ENCODE data around the gene NBEA. TPM values are rescaled to one million over a fixed set of nuclear protein-coding genes. Genes with fewer than 3 reads are reported as not detected.

Gene NBEA
- total RNA-seq, 1 experiment from 2014 or later = 1.9 TPM

- DNase-seq (ENCODE audit: low read depth) = no peak
Observed at GRCh38 chr13:35706721-35707120, 764.7 kb downstream of the NBEA start.

DNA sequence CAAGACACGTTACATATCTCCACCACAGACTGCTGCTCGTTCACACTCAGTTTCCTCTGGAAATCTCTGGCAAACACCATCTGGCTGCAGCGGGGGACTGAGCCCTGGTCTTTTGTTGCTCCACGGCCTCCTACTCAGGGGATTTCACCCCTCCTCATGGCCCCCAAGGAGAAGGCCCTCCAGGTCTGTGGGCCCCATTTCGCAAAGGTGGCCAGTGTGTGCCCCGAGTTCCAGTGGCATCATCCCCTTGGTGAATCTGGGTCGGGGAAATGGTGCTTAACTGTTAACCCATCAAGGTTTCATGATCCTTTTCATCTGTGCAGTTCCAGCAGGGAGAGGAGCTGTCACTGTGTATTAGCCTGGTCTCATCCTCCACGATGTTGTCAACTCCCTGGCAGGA is 769.8 kb downstream of the NBEA start:
- no peak for DNase-seq (ENCODE audit: low read depth)

GRCh38 chr13:35712907-35713761 is 771.1 kb downstream of the NBEA start:
- no peak for DNase-seq (ENCODE audit: low read depth)

DNA sequence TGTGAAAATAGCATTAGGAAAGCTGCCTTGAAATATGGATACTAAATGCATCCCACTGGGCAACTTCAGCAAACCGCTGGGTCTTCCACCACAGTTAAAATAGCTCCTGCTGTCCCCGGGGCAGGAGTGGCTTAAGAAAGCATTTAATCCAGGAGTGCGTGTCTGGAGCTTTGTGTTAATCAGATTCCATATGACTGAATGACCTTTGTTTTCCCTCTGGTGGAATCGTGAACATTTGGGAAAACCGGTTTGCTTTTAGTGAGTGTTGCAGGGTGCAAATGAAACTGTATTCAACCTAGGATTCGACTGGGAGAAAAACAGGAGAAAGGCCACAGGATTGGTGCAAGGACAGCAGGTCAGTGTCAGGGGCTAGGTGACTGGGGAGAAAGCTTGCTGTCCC is 772.1 kb downstream of the NBEA start:
- no peak for DNase-seq (ENCODE audit: low read depth)

GRCh38 chr13:35714588-35715377 is 772.7 kb downstream of the NBEA start:
- DNase-seq (ENCODE audit: low read depth) = no peak

DNA sequence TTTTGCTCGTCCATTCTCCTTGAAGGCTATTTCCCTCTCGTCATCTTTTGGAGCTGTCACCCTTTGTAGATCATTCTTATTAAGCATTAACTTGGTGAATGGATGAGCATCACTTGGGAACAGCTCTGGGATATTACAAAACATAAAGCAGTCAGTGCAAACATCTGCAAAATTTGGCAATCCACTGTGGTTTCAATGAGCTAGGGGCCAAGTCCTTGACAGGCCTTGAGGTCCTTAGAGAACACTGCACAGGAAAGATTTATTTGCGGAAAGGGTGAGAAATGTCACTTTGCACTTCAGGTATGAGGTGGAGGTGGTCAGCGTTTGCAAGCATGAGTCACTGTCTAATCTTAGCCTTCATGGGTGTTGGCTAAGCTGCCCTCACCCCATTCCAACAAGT is 774.1 kb downstream of the NBEA start:
- no peak for DNase-seq (ENCODE audit: low read depth)

DNA sequence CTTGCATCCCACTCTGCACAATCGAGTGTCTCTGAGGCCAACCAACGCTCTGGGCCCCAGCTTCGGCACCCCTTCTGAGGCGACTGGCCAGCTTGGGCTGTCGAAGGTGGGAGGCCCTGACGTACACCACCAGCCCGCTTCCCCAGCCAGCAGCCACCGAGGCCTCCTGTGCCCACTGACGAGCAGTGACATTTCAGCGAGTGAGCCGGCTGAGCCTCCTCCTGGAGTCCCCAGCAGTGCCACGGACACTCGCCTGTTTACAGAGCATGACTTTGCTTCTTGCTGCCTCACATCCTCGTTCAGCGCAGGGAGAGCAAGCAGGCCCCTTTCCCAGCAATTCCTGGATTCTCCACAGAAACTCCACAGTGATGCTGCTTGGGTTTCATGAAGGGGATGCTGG is 774.7 kb downstream of the NBEA start:
- DNase-seq (ENCODE audit: low read depth) = no peak

GRCh38 chr13:35718084-35718483 is 776.0 kb downstream of the NBEA start:
- DNase-seq (ENCODE audit: low read depth) = no peak

- DNase-seq (ENCODE audit: low read depth) = no peak
Observed at GRCh38 chr13:35720290-35720689, 778.2 kb downstream of the NBEA start.

DNA sequence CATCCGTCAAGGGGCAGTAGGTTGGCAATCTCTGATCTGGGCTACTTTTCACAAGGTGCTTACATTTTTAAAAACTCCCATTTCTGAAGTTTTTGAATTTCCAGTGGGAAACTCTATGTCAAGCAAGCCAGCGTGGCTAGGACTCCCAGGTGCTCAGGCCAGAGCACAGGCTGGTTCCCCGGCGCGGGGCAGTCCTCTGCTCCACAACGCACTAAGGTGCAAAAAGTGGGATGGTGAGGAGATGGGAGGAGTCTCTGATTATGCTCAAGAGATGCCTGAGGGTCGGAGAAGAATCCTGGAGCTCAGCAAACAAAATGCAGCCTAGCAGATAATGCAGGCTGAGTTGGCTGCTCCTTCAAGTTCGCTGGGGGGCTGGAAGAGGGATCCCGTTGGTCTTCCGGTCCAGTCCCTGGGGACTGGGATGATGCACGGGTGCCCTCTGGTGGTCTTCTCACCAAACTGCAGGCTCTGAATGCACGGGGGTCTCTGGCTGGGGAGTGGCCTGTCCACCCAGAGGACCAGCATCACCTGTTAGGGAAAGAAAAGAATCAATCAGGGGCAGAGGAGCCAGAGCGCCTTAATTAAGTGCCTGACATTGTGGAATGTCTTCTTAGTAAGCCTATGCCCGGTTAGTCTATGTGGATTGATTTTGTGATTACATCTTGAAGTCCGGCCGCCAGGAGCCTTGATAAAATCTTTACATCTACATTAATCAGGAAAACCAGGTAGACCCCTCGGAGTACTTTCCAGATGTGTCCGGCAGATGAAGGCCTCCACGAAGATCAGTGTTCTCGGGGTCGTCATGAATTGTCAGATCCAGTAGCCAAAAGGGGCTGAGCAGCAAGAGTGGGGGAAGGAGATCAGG is 778.9 kb downstream of the NBEA start:
- DNase-seq (ENCODE audit: low read depth) = peak; percentile 57

Data from Daoy (cell line).